Ascending aorta (tissue), 2 donors: ENCODE measurements around the gene NDUFA7. TPM values are rescaled to one million over a fixed set of nuclear protein-coding genes. Genes with fewer than 3 reads are reported as not detected.
A peak's percentile ranks its signal among the peaks of the same experiment; 100 is the strongest.
"Not testable (repeated sequence)": the region's sequence is repeated elsewhere in the genome, so short reads cannot be mapped to it uniquely, and the experiment has no call there.

Source experiments
- DNase-seq, 2 donors: peaks; one replicate each; pipeline ENCODE4 v3.0.0-alpha.2; 2019; ENCODE audit warnings: low spot score in 2 of 2
- H3K27ac ChIP-seq, 2 donors: fragments of 200-600 bp; sonication (generic); one replicate each; pipeline ENCODE4 v1.5.1; 2016 to 2017; ENCODE audit warnings: mild to moderate bottlenecking in 1 of 2
- H3K27me3 ChIP-seq: fragments of 200-600 bp; sonication (generic); one replicate; pipeline ENCODE4 v1.5.1; 2017
- H3K36me3 ChIP-seq, 2 donors: fragments of 200-600 bp; sonication (generic); one replicate each; pipeline ENCODE4 v1.5.1; 2016
- H3K4me1 ChIP-seq, 2 donors: fragments of 200-600 bp; sonication (generic); one replicate each; pipeline ENCODE4 v1.5.1; 2016 to 2017; ENCODE audit warnings: mild to moderate bottlenecking in 1 of 2
- H3K4me3 ChIP-seq, 2 donors: fragments of 200-600 bp; sonication (generic); one replicate each; pipeline ENCODE4 v1.5.1; 2016 to 2017; ENCODE audit warnings: mild to moderate bottlenecking in 1 of 2
- H3K9me3 ChIP-seq, 2 donors: fragments of 200-600 bp; sonication (generic); one replicate each; pipeline ENCODE4 v1.5.1; 2016
- intact Hi-C: fragments of 100-400 bp; cut with DNase I; formaldehyde crosslinking; loops from one replicate; pipeline ENCODE4 v1.15.1; 2023
- total RNA-seq: library from RNA; depleted of rRNA; stranded (reverse); fragments of >200 nt; gene quantifications from one replicate; pipeline ENCODE4 v1.1.0, GENCODE V29; 2016
- TF ChIP-seq, protein P1 (sequence below), 3 experiments: fragments of 200-600 bp in 2 of 3; fragments of 450-650 bp in 1 of 3; sonication (generic) in 2 of 3; IDR thresholded peaks; one replicate each; pipeline ENCODE4 v1.5.1; 2016 to 2019; ENCODE audit warnings: antibody characterized with exemption in 3 of 3, mild to moderate bottlenecking in 1 of 3, moderate library complexity in 1 of 3

NDUFA7 gene
- total RNA-seq, 1 donor from 2014 or later: 11.8 TPM

DNA sequence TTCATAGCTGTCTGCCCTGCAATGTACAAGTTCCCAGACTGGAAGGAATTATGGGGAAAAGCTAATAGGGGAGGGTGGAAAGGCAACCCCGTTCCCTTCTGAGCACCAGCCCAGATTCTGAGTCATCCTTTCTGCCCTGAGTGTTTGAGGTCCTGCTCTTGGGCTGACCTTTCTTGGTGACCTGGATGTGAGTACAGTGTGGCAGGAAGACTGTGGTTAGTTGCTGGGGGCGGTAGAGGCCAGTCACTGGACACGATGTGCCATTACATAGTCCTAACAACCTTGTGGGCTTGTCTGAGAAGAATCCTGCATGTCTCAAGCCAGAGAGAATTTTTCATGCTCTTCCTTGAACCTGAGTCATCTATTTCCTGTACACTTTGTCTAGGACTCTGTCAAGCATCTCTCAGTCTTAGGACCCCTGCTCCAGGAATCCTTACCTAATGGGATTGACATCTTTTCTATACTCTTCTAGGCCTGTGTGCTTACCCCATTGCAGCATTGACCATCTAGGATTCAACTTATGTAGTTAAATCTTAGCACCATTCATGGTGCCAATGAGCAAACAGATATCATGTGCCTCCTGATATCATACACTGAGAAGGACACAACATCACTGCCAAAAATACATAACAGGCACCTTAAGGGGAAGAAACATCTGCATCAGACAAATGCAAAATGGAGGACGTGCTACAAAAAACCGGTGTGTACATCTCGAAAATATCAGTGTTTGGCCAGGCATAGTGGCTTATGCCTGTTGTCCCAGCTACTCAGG lies 34.6 kb upstream of the NDUFA7 start:
- TF ChIP-seq, protein P1, sequence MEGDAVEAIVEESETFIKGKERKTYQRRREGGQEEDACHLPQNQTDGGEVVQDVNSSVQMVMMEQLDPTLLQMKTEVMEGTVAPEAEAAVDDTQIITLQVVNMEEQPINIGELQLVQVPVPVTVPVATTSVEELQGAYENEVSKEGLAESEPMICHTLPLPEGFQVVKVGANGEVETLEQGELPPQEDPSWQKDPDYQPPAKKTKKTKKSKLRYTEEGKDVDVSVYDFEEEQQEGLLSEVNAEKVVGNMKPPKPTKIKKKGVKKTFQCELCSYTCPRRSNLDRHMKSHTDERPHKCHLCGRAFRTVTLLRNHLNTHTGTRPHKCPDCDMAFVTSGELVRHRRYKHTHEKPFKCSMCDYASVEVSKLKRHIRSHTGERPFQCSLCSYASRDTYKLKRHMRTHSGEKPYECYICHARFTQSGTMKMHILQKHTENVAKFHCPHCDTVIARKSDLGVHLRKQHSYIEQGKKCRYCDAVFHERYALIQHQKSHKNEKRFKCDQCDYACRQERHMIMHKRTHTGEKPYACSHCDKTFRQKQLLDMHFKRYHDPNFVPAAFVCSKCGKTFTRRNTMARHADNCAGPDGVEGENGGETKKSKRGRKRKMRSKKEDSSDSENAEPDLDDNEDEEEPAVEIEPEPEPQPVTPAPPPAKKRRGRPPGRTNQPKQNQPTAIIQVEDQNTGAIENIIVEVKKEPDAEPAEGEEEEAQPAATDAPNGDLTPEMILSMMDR (IDR thresholded peaks at IDR 0.05): no peak
- intact Hi-C loops: loop anchor here (2.0 to 10.0 kb wide), 2 partner anchors 151 to 229 kb away; no protein-coding TSS in a partner anchor
- Histone ChIP-seq H3K4me1 (peaks cover 0 to 20% of the 10 kb centered on the region in 2 donors), H3K36me3 (no peaks in the 10 kb centered on the region), H3K4me3 (no peak overlapping the region), H3K9me3 (no peaks in the 10 kb centered on the region), H3K27me3 (no peaks in the 10 kb centered on the region), H3K27ac (peak overlapping the region; percentile 53)
- peak; percentile 31 to 92 for DNase-seq

DNA sequence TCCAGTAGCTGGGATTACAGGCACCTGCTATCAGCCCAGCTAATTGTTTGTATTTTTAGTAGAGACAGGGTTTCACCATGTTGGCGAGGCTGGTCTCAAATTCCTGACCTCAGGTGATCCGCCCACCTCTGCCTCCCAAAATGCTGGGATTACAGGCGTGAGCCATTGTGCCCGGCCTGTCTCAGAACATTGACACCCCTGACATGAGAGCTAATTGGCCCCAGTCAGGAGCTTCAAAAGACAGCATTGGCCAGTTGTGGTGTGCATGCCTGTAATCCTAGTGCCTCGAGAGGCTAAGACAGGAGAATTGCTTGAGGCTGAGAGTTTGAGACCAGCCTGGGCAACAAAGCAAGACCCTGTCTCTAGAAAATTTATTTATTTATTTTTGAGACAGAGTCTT lies 31.7 kb upstream of the NDUFA7 start:
- Histone ChIP-seq H3K27ac (peak overlapping the region in 1 of 2 donors; percentile 56), H3K4me3 (peak overlapping the region in 1 of 2 donors; percentile 51), H3K4me1 (peaks cover 0 to 20% of the 10 kb centered on the region in 2 donors)
- not testable (repeated sequence) for H3K36me3 ChIP-seq, H3K9me3 ChIP-seq, DNase-seq, H3K27me3 ChIP-seq
- intact Hi-C loops: loop anchor here (10.0 kb wide), 1 partner anchor 232 kb away; no protein-coding TSS in a partner anchor

DNA sequence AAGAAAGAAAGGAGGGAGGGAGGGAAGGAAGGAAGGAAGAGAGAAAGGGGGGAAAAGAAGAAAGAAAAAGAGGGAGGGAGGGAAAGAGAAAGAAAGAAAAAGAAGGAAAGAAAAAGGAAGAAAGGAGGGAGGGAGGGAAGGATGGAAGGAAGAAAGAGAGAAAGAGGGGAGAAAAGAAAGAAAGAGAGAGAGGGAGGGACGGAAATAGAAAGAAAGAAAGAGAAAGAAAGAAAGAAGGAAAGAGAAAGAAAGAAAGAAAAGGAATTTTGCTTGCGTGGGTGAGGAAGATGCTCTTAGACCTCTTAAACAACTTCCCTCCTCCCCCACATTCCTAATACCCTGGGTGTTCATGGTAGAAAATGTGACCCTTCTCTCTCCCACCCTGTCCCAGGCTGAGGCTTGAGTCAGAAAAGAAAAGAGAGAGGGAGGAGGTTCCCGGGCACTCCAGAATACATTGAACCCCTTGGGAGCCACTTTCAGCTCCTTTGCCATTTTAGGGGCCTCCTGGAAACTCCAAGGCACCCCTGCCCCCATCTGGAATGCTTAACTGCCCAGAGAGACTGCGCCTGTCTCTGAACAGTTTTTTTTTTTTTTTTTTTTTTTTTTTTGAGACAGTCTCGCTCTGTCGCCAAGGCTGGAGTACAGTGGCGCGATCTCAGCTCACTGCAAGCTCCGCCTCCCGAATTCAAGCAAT lies 31.1 kb upstream of the NDUFA7 start:
- no peak for DNase-seq
- Histone ChIP-seq H3K9me3 (no peaks in the 10 kb centered on the region), H3K36me3 (no peaks in the 10 kb centered on the region), H3K27me3 (no peaks in the 10 kb centered on the region), H3K4me1 (peaks cover 0 to 20% of the 10 kb centered on the region in 2 donors), H3K27ac (peak overlapping the region; percentile 34 to 56), H3K4me3 (peak overlapping the region in 1 of 2 donors; percentile 51)
- intact Hi-C loops: loop anchor here (10.0 kb wide), 1 partner anchor 233 kb away; no protein-coding TSS in a partner anchor
- TF ChIP-seq, protein P1 (IDR thresholded peaks at IDR 0.05): no peak

DNA sequence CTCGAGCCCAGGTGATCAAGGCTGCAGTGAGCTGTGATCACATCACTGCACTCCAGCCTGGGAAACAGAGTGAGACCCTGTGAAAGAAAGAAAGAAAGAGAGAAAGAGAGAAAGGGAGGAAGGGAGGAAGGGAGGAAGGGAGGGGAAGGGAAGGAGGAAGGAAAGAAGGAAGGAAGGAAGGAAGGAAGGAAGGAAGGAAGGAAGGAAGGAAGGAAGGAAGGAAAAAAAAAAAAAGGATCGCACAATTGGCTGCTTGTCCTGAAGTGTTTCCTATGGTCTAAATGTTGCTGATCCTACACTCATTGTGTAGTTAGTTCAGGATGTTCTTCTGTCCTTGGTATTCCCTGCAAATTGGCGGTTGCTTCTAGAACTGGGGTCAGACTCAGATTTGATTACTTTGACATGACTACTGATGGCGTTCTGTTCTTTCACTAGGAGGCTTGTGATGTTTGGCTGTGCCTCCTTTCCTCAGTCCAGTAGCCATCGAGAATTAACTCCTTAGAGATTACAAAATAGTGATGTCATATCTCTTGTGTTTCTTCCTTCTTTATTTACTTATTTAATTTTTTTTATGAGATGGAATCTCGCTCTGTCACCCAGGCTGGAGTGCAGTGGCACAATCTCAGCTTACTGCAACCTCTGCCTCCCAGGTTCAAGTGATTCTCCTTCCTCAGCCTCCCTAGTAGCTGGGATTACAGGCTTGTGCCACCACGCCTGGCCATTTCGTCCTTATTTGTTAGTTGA lies 28.6 kb upstream of the NDUFA7 start:
- not testable (repeated sequence) for H3K9me3 ChIP-seq, DNase-seq, H3K27ac ChIP-seq, H3K36me3 ChIP-seq, H3K4me3 ChIP-seq, H3K27me3 ChIP-seq
- H3K4me1 ChIP-seq: peaks cover 0 to 19% of the 10 kb centered on the region in 2 donors
- intact Hi-C loops: loop anchor here (10.0 kb wide), 1 partner anchor 235 kb away; no protein-coding TSS in a partner anchor

DNA sequence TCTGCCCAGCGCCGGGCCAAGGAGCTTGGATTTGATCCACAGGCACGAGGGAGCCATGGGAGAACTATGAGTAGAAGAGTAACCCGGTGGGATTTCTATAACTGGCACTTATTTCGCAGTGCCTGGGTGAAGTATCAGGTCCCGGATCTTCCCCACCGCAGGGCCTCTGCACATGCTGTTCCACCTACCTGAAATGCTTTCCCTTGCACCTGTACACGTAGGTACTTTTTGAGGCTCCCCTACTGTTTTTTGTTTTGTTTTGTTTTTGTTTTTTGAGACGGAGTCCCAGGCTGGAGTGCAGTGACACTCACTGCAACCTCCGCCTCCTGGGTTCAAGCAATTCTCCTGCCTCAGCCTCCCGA lies 22.3 kb upstream of the NDUFA7 start:
- Histone ChIP-seq H3K27ac (no peak overlapping the region), H3K4me3 (peak overlapping the region; percentile 57 to 61), H3K36me3 (no peaks in the 10 kb centered on the region), H3K27me3 (peaks cover 13% of the 10 kb centered on the region), H3K9me3 (no peaks in the 10 kb centered on the region), H3K4me1 (peaks cover 0 to 3% of the 10 kb centered on the region in 2 donors)
- intact Hi-C loops: no loop called here
- TF ChIP-seq, protein P1 (IDR thresholded peaks at IDR 0.05): no peak
- no peak for DNase-seq

DNA sequence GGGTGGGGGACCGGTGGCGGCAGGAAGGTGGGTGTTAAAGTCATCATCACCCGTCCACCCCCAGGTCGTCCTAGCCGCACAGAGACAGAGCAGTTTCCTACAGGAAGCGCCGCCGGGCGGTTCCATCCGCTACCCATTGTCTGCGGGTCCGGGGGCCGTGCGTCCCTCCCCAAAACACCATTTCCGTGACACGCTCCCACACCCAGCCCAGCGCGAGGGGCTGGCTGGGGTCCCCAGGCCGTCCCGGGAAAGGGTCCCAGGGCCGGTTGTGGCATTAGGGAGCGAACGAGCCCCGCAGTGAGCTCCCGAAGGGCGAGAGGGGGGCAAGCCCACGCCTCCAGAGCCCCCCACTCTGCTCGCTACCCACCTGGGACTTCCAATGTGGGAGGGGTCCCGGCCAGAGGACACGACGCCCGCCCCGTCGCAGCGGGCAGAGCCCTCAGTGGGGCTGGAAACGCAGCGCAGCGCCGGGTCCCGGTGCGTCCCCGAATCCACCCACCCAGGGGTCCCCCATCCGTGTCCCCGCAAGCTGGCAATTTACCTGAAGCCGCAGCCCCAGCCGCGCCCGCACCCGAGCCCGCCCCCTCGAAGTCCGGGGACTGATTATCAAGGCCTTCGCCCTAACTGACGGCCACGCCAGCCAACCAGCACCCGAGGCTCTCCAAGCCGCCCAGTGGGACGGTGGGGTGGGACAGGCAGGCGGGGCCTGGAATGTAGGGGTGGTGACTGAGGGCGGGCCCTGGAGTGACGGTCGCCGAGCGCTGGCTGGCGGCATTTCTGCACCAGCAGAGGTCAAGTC lies 21.7 kb upstream of the NDUFA7 start, which contains the start of gene KANK3:
KANK3 (minus strand) TSS at position 579 of the 799 bp plus-strand sequence. CDS start 5,434 bp downstream, outside the sequence.
- intact Hi-C loops: no loop called here
- H3K27ac ChIP-seq: peak within 1 kb of the TSS; percentile 7 to 70

More for the DNA sequence above, 21.7 kb upstream of the NDUFA7 start, which contains the start of gene KANK3:
- H3K4me1 ChIP-seq: peaks cover 0 to 3% of the 10 kb centered on the region in 2 donors
- no peaks in the 10 kb centered on the region for H3K36me3 ChIP-seq
- peaks cover 13% of the 10 kb centered on the region for H3K27me3 ChIP-seq
- peak within 1 kb of the TSS; percentile 57 to 61 for H3K4me3 ChIP-seq
- TF ChIP-seq, protein P1 (IDR thresholded peaks at IDR 0.05): no peak
- no peaks in the 10 kb centered on the region for H3K9me3 ChIP-seq
- peak; percentile 83 to 92 for DNase-seq
